ENCODE data around the gene TOM1L2.

The TOM1L2 gene

DNA sequence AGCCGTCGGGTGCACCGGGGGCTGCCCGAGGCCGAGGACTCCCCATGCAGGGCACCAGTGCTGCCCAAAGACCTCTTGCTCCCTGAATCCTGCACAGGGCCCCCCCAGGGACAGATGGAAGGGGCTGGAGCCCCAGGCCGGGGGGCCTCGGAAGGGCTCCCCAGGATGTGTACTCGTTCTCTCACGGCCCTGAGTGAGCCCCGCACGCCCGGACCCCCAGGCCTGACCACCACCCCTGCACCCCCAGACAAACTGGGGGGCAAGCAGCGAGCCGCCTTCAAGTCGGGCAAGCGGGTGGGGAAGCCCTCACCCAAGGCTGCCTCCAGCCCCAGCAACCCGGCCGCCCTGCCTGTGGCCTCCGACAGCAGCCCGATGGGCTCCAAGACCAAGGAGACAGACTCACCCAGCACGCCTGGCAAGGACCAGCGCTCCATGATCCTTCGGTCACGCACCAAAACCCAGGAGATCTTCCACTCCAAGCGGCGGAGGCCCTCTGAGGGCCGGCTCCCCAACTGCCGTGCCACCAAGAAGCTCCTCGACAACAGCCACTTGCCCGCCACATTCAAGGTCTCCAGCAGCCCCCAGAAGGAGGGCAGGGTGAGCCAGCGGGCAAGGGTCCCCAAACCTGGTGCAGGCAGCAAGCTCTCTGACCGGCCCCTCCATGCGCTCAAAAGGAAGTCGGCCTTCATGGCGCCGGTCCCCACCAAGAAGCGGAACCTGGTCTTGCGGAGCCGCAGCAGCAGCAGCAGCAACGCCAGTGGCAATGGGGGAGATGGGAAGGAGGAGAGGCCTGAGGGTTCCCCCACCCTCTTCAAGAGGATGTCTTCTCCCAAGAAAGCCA is 176.0 kb downstream of the TOM1L2 start:
- Mint-ChIP-seq H3K4me3 (no peak overlapping the region), H3K9me3 (no peaks in the 10 kb centered on the region), H3K36me3 (ENCODE audit: low read depth) (peaks cover 77% of the 10 kb centered on the region), H3K27me3 (peaks cover 7% of the 10 kb centered on the region), H3K4me1 (ENCODE audit: low read depth) (peaks cover 19% of the 10 kb centered on the region), H3K27ac (no peak overlapping the region)
- intact Hi-C loops (cut with micrococcal nuclease), result no loop called here

DNA sequence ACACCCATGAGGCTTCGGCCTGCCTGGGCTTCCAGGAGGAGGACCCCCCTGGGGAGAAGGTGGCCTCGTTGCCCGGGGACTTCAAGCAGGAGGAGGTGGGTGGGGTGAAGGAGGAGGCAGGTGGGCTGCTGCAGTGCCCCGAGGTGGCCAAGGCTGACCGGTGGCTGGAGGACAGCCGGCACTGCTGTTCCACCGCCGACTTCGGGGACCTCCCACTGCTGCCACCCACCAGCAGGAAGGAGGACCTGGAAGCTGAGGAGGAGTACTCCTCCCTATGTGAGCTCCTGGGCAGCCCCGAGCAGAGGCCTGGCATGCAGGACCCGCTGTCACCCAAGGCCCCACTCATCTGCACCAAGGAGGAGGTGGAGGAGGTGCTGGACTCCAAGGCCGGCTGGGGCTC is 176.9 kb downstream of the TOM1L2 start:
- peaks cover 75% of the 10 kb centered on the region for H3K36me3 Mint-ChIP-seq (ENCODE audit: low read depth)
- intact Hi-C loops (cut with micrococcal nuclease), result no loop called here
- H3K27ac Mint-ChIP-seq, result no peak overlapping the region
- no peaks in the 10 kb centered on the region for H3K9me3 Mint-ChIP-seq
- H3K27me3 Mint-ChIP-seq, result peaks cover 9% of the 10 kb centered on the region
- H3K4me3 Mint-ChIP-seq, result no peak overlapping the region
- H3K4me1 Mint-ChIP-seq (ENCODE audit: low read depth), result peaks cover 19% of the 10 kb centered on the region

DNA sequence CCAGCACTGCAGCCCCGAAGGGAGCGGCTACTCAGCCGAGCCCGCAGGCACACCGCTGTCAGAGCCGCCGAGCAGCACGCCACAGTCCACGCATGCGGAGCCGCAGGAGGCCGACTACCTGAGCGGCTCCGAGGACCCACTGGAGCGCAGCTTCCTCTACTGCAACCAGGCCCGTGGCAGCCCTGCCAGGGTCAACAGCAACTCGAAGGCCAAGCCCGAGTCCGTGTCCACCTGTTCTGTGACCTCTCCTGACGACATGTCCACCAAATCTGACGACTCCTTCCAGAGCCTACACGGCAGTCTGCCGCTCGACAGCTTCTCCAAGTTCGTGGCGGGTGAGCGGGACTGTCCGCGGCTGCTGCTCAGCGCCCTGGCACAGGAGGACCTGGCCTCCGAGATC is 177.8 kb downstream of the TOM1L2 start:
- H3K4me3 Mint-ChIP-seq, result no peak overlapping the region
- H3K27me3 Mint-ChIP-seq, result peaks cover 9% of the 10 kb centered on the region
- peaks cover 66% of the 10 kb centered on the region for H3K36me3 Mint-ChIP-seq (ENCODE audit: low read depth)
- no peaks in the 10 kb centered on the region for H3K9me3 Mint-ChIP-seq
- intact Hi-C loops (cut with micrococcal nuclease), result no loop called here
- peaks cover 19% of the 10 kb centered on the region for H3K4me1 Mint-ChIP-seq (ENCODE audit: low read depth)
- H3K27ac Mint-ChIP-seq, result no peak overlapping the region
